ENCODE measurements around the gene INO80.

The INO80 gene

GRCh38 chr15:41121951-41122350, 5.9 kb upstream of the INO80 start:
- TF ChIP-seq ZNF565 (CRISPR knock-in tag; conservative IDR thresholded peaks at IDR 0.05; ENCODE audit: low read depth) (no peak), CSDC2 (CRISPR knock-in tag; IDR thresholded peaks at IDR 0.05) (no peak), TOX (CRISPR knock-in tag; IDR thresholded peaks at IDR 0.05; ENCODE audit: borderline replicate concordance) (no peak), PPARA (CRISPR knock-in tag; IDR thresholded peaks at IDR 0.05; ENCODE audit: borderline replicate concordance) (no peak), CREB5 (CRISPR knock-in tag; IDR thresholded peaks at IDR 0.05; ENCODE audit: low read depth) (no peak), BACH2 (CRISPR knock-in tag; IDR thresholded peaks at IDR 0.05; ENCODE audit: borderline replicate concordance) (no peak), ARNTL (CRISPR knock-in tag; IDR thresholded peaks at IDR 0.05; ENCODE audit: borderline replicate concordance, low read depth) (no peak), ZFP3 (CRISPR knock-in tag; IDR thresholded peaks at IDR 0.05) (no peak), TCF4 (CRISPR knock-in tag; IDR thresholded peaks at IDR 0.05; ENCODE audit: borderline replicate concordance) (no peak), SNAI2 (CRISPR knock-in tag; IDR thresholded peaks at IDR 0.05) (no peak)
- TF ChIP-seq, protein P1, sequence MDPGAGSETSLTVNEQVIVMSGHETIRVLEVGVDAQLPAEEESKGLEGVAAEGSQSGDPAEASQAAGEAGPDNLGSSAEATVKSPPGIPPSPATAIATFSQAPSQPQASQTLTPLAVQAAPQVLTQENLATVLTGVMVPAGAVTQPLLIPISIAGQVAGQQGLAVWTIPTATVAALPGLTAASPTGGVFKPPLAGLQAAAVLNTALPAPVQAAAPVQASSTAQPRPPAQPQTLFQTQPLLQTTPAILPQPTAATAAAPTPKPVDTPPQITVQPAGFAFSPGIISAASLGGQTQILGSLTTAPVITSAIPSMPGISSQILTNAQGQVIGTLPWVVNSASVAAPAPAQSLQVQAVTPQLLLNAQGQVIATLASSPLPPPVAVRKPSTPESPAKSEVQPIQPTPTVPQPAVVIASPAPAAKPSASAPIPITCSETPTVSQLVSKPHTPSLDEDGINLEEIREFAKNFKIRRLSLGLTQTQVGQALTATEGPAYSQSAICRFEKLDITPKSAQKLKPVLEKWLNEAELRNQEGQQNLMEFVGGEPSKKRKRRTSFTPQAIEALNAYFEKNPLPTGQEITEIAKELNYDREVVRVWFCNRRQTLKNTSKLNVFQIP (CRISPR knock-in tag; IDR thresholded peaks at IDR 0.05; ENCODE audit: borderline replicate concordance, low read depth) = no peak
- ATAC-seq = no peak

- ATAC-seq = no peak
- TF ChIP-seq GLIS3 (CRISPR knock-in tag; IDR thresholded peaks at IDR 0.05) = 0 out of 2 replicates have a peak, but pooled peaks have one; percentile 34
- TF ChIP-seq ARNTL (CRISPR knock-in tag; IDR thresholded peaks at IDR 0.05; ENCODE audit: borderline replicate concordance, low read depth) = no peak
Observed at GRCh38 chr15:41116962-41117252, 827 bp upstream of the INO80 start.

DNA sequence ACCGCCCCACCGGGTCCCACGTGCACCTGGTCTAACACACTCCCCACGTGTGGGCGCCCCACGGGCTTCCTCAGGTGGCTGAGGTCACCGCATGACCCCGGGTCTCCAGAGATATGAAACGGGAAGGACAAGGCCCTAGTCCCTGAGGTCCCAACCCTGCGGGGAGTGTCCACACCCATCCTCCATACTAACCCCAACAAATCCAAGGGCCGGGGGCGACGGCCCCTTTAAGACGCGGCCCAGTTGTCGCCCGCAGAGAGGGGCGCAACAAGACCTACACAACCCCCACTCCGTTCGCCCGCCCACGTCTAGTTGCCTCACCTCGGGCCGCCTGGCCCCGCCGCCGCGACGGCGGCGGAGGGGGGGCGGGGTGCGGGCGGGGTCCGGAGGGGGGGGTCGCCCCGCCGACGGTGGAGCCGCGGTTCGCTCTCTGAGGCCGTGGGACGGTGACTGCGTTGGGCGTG, 396 bp downstream of the INO80 start:
- peak; percentile 42 for ATAC-seq
- no peak for TF ChIP-seq CREB5 (CRISPR knock-in tag; IDR thresholded peaks at IDR 0.05; ENCODE audit: low read depth)
- TF ChIP-seq RARB (CRISPR knock-in tag; IDR thresholded peaks at IDR 0.05) = no peak
- no peak for TF ChIP-seq ARNTL (CRISPR knock-in tag; IDR thresholded peaks at IDR 0.05; ENCODE audit: borderline replicate concordance, low read depth)
- TF ChIP-seq PATZ1 (CRISPR knock-in tag; IDR thresholded peaks at IDR 0.05; ENCODE audit: borderline replicate concordance) = no peak
- TF ChIP-seq OSR1 (CRISPR knock-in tag; IDR thresholded peaks at IDR 0.05) = no peak
- no peak for TF ChIP-seq TCF4 (CRISPR knock-in tag; IDR thresholded peaks at IDR 0.05; ENCODE audit: borderline replicate concordance)
- TF ChIP-seq, protein P2, sequence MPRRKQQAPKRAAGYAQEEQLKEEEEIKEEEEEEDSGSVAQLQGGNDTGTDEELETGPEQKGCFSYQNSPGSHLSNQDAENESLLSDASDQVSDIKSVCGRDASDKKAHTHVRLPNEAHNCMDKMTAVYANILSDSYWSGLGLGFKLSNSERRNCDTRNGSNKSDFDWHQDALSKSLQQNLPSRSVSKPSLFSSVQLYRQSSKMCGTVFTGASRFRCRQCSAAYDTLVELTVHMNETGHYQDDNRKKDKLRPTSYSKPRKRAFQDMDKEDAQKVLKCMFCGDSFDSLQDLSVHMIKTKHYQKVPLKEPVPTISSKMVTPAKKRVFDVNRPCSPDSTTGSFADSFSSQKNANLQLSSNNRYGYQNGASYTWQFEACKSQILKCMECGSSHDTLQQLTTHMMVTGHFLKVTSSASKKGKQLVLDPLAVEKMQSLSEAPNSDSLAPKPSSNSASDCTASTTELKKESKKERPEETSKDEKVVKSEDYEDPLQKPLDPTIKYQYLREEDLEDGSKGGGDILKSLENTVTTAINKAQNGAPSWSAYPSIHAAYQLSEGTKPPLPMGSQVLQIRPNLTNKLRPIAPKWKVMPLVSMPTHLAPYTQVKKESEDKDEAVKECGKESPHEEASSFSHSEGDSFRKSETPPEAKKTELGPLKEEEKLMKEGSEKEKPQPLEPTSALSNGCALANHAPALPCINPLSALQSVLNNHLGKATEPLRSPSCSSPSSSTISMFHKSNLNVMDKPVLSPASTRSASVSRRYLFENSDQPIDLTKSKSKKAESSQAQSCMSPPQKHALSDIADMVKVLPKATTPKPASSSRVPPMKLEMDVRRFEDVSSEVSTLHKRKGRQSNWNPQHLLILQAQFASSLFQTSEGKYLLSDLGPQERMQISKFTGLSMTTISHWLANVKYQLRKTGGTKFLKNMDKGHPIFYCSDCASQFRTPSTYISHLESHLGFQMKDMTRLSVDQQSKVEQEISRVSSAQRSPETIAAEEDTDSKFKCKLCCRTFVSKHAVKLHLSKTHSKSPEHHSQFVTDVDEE (CRISPR knock-in tag; IDR thresholded peaks at IDR 0.05) = no peak
- TF ChIP-seq ZNF8 (CRISPR knock-in tag; IDR thresholded peaks at IDR 0.05) = no peak
- TF ChIP-seq PPARA (CRISPR knock-in tag; IDR thresholded peaks at IDR 0.05; ENCODE audit: borderline replicate concordance) = no peak
- TF ChIP-seq, protein P1 (CRISPR knock-in tag; IDR thresholded peaks at IDR 0.05; ENCODE audit: borderline replicate concordance, low read depth) = no peak
- no peak for TF ChIP-seq ZFP3 (CRISPR knock-in tag; IDR thresholded peaks at IDR 0.05)
- TF ChIP-seq ISL1 (CRISPR knock-in tag; IDR thresholded peaks at IDR 0.05) = no peak
- TF ChIP-seq ZNF70 (CRISPR knock-in tag; IDR thresholded peaks at IDR 0.05) = no peak
- TF ChIP-seq, protein P3, sequence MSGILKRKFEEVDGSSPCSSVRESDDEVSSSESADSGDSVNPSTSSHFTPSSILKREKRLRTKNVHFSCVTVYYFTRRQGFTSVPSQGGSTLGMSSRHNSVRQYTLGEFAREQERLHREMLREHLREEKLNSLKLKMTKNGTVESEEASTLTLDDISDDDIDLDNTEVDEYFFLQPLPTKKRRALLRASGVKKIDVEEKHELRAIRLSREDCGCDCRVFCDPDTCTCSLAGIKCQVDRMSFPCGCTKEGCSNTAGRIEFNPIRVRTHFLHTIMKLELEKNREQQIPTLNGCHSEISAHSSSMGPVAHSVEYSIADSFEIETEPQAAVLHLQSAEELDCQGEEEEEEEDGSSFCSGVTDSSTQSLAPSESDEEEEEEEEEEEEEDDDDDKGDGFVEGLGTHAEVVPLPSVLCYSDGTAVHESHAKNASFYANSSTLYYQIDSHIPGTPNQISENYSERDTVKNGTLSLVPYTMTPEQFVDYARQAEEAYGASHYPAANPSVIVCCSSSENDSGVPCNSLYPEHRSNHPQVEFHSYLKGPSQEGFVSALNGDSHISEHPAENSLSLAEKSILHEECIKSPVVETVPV (CRISPR knock-in tag; IDR thresholded peaks at IDR 0.05) = no peak
- no peak for TF ChIP-seq SNAI2 (CRISPR knock-in tag; IDR thresholded peaks at IDR 0.05)
- no peak for TF ChIP-seq BACH2 (CRISPR knock-in tag; IDR thresholded peaks at IDR 0.05; ENCODE audit: borderline replicate concordance)
- no peak for TF ChIP-seq ZC3H10 (CRISPR knock-in tag; IDR thresholded peaks at IDR 0.05)
- TF ChIP-seq CSDC2 (CRISPR knock-in tag; IDR thresholded peaks at IDR 0.05) = no peak
- no peak for TF ChIP-seq GLIS3 (CRISPR knock-in tag; IDR thresholded peaks at IDR 0.05)
- TF ChIP-seq ESRRG (CRISPR knock-in tag; IDR thresholded peaks at IDR 0.05) = no peak
